ENCODE data around the gene ZNF639. TPM values are rescaled to one million over a fixed set of nuclear protein-coding genes. Genes with fewer than 3 reads are reported as not detected.
"Not testable (repeated sequence)": the region's sequence is repeated elsewhere in the genome, so short reads cannot be mapped to it uniquely, and the experiment has no call there.

ZNF639 gene
- 71.2 and 76.8 TPM in 2 replicates for total RNA-seq (2014; rRNA removed; shearing (Covaris generic))

DNA sequence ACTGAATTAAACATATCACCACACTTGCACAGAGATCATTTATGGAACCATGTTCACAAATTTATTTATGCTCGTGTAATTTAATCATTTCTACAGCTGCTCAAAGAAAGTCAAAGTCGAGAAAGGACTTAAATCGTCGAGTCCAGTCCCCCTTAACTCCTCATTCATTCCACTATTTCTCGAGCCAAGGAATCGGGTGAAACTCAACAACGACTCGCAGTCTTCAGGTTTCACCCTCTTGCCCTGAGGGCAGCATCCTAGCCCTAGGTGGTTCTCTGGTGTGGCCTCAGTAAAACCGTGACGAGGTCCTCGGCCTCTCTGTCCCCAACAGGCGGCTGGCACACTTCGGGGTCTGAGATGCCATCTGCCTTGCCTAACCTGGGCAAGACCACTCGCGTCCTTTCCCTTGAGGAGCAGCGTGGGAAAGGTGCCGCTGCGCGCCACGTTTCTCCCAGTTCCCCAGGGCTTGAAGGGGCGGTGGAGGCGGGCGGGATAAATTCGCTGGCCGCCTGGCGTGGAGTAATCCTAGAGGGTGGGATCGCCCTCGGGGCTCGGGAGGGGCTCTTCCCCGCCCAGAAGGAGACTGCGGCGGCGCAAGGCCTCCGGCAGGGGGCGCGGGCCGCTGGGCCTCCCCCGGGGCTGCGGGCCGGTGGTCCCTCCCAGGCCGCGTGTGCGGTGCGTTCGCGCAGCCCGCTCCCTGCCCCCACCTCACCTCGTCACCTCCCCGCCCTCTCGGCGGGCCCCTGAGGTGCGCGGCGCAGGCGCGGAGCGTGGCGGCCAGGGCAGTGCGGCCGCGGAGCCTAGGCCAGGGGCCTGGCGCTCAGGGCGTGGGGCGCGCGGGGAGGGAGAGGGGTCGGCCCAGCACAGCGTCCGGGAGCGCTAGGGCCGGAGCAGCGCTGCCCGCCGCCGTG lies at the start of gene ZNF639:
Gene ZNF639 (plus strand): TSS at position 746 of the 911 bp plus-strand sequence. CDS start 5,263 bp downstream, outside the sequence.
- DNase-seq (ENCODE audit: low spot score): peak; percentile 81

DNA sequence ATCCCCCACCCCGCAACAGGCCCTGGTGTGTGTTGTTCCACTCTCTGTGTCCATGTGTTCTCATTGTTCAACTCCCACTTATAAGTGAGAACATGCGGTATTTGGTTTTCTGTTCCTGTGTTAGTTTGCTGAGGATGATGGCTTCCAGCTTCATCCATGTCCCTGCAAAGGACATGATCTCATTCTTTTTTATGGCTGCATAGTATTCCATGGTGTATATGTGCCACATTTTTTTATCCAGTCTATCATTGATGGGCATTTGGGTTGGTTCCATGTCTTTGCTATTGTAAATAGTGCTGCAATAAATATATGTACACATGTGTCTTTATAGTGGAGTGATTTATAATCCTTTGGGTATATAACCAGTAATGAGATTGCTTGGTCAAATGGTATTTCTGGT lies 48.4 kb upstream of the ZNF639 start:
- DNase-seq (ENCODE audit: low spot score): not testable (repeated sequence)

DNA sequence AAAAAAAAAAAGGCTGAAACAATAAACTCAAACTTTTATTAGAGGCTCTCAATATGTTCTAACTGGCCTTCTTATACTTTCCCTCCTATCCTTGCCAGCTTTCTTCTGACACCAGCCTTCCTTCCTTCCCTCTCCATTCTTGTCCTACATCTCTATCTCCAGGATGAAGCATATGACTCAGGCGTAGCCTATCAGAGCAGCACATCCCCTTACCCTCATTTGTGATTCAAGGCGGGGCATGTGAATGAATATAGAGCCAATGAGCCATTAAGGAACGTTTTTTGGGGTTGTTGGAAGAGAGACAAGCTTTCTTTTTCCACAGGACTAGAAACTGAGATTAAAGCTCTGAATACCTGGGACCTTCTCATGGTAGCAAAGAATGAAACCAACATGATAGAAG lies 46.8 kb upstream of the ZNF639 start:
- DNase-seq (ENCODE audit: low spot score): no peak

GRCh38 chr3:179276743-179277142 lies 46.1 kb upstream of the ZNF639 start:
- no peak for DNase-seq (ENCODE audit: low spot score)

- DNase-seq (ENCODE audit: low spot score): no peak
Observed at GRCh38 chr3:179278151-179278550, 44.7 kb upstream of the ZNF639 start.

DNA sequence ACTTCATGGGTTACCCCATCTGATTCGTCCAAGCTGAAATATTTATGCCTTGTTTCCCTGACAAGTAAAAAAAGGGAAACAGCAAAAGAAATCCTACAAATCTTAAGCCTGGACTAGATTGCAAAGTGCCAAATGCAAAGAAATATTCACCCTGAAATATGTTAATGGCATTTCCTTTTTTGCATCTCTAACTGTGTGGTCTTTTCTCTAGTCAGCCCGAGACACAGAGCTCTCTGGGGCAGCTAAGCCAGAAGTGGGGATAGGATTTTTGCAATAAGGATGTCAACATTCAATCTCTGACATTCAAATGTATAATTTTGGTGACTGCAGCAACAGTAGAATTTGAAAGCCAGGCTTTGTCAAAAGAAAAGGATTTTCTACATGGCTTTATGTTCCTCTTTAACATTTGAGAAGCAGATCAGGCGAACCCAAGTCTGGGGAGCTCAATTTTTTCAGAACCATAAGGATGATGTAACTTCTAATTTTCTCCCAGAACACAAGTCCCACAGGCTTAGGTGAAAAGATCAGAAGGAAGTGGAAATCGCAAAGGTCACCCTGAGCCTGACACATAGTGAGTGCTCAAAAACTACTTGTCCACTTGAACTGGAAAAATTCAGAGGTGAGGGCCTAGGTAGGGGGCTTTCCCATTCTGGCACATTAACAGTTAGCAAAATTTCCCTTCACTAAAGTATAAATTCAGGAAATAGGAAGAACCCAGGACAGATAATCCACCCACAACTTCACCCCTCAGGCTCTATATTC lies 43.7 kb upstream of the ZNF639 start:
- DNase-seq (ENCODE audit: low spot score): no peak

DNA sequence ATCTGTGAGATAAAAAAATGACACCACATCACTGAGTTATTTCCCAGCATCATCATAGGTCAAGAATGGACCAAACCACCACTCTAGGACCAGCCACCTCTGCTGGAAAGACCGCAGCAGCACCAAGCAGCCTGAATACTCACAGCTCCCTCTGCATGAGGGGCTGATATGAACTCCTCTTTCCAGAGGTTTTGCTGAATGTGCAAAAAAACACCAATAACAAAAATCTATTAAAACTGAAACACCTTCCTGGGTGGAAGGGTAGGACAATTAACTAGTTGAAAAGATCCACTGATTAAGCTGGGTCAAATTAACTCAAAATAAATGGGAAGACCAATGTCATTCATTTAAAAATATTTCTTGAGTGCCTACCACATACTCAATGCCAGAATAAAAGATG lies 43.0 kb upstream of the ZNF639 start:
- no peak for DNase-seq (ENCODE audit: low spot score)

GRCh38 chr3:179281825-179282224 lies 41.0 kb upstream of the ZNF639 start:
- DNase-seq (ENCODE audit: low spot score): no peak

GRCh38 chr3:179286331-179286730 lies 36.5 kb upstream of the ZNF639 start:
- DNase-seq (ENCODE audit: low spot score): no peak

GRCh38 chr3:179288845-179289244 lies 34.0 kb upstream of the ZNF639 start:
- DNase-seq (ENCODE audit: low spot score): no peak

GRCh38 chr3:179289295-179289694 lies 33.5 kb upstream of the ZNF639 start:
- DNase-seq (ENCODE audit: low spot score): no peak

DNA sequence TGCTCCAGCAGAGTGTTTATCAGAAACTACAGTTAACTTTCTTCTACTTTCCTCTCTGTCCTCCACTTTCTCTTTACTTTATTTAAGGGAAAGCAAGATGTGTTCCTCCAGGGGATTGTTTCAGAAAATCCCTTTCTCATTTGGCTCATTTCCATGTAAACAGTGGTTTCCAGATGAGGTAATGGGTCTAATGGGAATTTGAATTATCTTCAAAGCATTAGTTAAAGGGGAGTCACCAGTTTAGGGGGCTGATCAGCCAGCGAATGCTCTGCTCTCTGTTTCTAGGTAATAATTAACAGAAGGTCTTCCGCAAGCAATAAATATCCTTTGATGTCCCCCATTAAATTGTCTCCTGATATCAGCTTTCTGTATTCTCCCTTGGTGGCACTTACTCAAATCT lies 30.4 kb upstream of the ZNF639 start:
- DNase-seq (ENCODE audit: low spot score): peak; percentile 38

GRCh38 chr3:179297971-179298725 lies 24.7 kb upstream of the ZNF639 start:
- no peak for DNase-seq (ENCODE audit: low spot score)

DNA sequence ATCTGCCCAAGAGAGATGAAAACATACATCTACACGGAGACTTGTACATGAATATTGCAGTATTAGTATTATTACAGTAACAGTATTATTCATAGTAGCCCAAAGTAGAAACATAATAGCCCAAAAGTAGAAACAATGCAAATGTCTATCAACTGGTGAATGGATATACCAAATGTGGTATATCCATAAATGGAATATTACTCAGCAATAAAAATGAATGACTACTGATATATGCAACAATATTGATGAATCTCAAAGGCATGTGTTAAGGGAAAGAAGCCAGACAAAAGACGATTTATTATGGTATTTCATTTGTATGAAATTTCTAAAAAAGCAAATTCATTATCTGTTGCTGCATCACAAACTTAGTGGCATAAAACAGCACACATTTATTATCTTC lies 23.5 kb upstream of the ZNF639 start:
- DNase-seq (ENCODE audit: low spot score): no peak

- DNase-seq (ENCODE audit: low spot score): no peak
Observed at GRCh38 chr3:179299999-179300613, 22.7 kb upstream of the ZNF639 start.

DNA sequence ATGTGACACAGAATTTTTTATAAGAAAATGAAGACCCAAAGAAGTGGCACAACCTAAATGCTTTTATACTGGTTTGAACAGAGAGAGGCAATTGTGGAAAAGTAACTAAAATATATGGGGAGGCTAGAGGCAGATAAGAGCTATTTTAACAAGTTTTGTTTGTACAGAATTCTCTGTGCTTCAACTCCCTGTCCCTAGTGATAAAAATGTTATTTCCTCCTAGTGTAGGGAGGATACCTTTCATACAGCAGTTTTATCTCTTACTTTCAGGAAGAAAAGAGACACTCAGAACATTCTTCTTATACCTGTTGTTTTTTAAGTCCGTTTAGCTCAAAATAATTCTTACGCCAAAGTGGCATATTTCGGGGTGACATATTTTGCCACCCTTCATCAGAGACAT lies 21.2 kb upstream of the ZNF639 start:
- no peak for DNase-seq (ENCODE audit: low spot score)

DNA sequence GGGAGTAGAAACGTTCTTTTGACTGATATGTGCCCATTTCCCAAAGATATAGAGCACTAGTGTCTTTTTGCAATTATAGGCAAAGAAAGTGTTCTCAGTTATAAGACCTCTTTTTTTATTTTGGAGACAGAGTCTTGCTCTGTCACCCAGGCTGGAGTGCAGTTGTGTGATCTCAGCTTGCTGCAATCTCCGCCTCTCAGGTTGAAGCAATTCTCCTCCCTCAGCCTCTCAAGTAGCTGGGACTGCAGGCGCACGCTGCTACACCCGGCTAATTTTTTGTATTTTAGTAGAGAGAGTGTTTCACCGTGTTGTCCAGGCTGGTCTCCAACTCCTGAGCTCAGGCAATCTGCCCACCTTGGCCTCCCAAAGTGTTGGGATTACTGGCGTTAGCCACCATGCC lies 20.7 kb upstream of the ZNF639 start:
- DNase-seq (ENCODE audit: low spot score): no peak

DNA sequence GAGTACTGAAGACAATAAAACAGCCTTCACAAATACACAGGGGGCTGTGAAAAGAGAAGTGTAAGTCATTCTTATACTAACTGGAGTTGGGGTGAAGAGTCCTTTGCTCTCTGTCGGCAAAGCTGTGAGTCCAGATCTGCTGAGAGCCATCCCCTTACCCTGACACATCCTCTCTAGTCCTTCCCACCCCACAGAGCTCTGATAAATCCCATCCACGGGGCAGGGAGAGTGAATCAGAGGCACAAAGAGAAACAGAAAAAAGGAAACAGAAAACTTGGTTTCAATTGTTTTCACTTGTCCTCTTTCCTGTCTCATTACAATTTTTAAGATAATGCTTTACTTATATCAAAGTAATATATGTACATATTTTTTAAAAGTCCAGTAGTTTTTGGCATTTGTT lies 18.2 kb upstream of the ZNF639 start:
- DNase-seq (ENCODE audit: low spot score): no peak

DNA sequence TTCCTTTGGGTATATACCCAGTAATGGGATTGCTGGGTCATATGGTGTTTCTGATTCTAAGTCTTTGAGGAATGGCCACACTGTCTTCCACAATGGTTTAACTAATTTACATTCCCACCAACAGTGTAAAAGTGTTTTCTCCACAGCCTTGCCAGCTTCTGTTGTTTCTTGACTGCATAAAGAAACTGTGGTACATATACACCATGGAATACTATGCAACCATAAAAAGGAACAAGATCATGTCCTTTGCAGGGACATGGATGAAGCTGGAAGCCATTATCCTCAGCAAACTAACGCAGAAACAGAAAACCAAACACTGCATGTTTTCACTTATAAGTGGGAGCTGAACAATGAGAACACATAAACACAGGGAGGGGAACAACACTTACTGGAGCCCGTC lies 15.5 kb upstream of the ZNF639 start:
- not testable (repeated sequence) for DNase-seq (ENCODE audit: low spot score)

GRCh38 chr3:179308001-179308400 lies 14.8 kb upstream of the ZNF639 start:
- DNase-seq (ENCODE audit: low spot score): no peak

DNA sequence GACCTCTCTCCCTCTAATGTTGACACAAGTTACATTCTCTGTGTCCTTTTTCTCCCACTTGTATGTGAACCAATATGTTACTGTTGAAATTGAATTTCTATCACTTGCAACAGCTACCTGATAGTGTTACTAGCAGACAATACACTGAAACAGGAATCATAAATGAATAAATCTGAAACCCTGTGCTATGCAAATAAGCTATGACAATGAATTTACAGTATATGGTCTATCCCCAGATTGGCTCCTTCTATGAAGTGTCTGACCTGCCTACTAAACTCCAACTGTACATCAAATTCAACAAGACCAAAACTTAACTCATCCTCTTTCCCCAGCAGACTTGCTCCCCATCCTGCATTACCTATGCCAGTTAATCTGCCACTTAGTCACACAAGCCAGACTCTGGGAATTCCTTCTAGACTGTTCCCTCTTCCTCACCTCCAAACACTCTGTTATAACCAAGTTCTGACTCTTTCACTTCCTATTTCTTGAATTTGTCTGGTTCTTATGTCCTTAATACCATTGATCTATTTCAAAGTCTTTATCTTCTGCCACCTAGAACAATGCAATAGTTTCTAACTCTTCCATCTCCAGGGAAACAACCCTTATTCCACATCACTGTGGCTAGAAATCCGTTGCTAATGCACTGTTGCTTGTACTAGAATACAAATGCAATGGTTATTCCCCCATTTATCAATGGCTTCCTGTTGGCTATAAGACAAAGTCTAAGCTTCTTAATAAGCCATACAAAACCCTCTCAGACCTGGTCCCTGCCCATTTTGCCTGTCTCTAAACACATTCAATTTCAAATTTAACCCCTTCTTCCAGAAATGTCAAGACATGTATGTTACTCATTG lies 13.4 kb upstream of the ZNF639 start:
- DNase-seq (ENCODE audit: low spot score): no peak

All from H4 (cell line).